ENCODE data around the gene NACC1. TPM values are rescaled to one million over a fixed set of nuclear protein-coding genes. Genes with fewer than 3 reads are reported as not detected.

NACC1 gene
- total and polyA plus RNA-seq, 4 donors = 0.86 to 24.7 (median 17.7) TPM

GRCh38 chr19:13162724-13163608, 44.9 kb downstream of the NACC1 start:
- WGBS = 4% methylated on average over 58 of the region's 58 CpGs
- Histone ChIP-seq H3K9ac (ENCODE audit: low read depth in 1 of 2, low read length in 2 of 2) (peak overlapping the region; percentile 47 to 87), H3K4me3 (ENCODE audit: low read depth in 1 of 3, low read length in 3 of 3) (peak overlapping the region; percentile 29 to 79 (median 53)), H3K27ac (ENCODE audit: low read depth in 1 of 2, low read length in 2 of 2) (peak overlapping the region; percentile 87 to 94), H3K9me3 (ENCODE audit: control insufficient read depth in 4 of 4, low read length in 3 of 4) (no peaks in the 10 kb centered on the region), H3K36me3 (ENCODE audit: control insufficient read depth in 4 of 4, insufficient read depth in 3 of 4, low read depth in 1 of 4, low read length in 3 of 4) (no peaks in the 10 kb centered on the region), H3K27me3 (ENCODE audit: control insufficient read depth in 4 of 4, insufficient read depth in 4 of 4, low read length in 3 of 4) (no peaks in the 10 kb centered on the region), H3K4me1 (ENCODE audit: control insufficient read depth in 4 of 4, insufficient read depth in 4 of 4, low read length in 3 of 4) (peaks cover 9 to 45% (median 20%) of the 10 kb centered on the region in 4 donors)
- TF ChIP-seq HNF4G (IDR thresholded peaks at IDR 0.05) (peak; percentile 98), JUND (IDR thresholded peaks at IDR 0.05) (peak; percentile 80 to 84), RXRA (IDR thresholded peaks at IDR 0.05) (peak; percentile 99 to 100), FOXA2 (IDR thresholded peaks at IDR 0.05) (peak; percentile 73), FOXA1 (IDR thresholded peaks at IDR 0.05) (peak; percentile 83), SP1 (IDR thresholded peaks at IDR 0.05) (peak; percentile 100), NR2F2 (IDR thresholded peaks at IDR 0.05) (peak; percentile 83), ZBTB33 (IDR thresholded peaks at IDR 0.05) (peak; percentile 96), RAD21 (IDR thresholded peaks at IDR 0.05) (peak; percentile 50 to 70), REST (IDR thresholded peaks at IDR 0.05) (peak; percentile 94), GABPA (IDR thresholded peaks at IDR 0.05 in 1 of 2, conservative IDR thresholded peaks at IDR 0.05 in 1 of 2) (peak in 1 of 2 donors; percentile 75), CTCF (IDR thresholded peaks at IDR 0.05; ENCODE audit: low read depth, low read length, missing input control) (no peak), TAF1 (conservative IDR thresholded peaks at IDR 0.05) (peak; percentile 83), HNF4A (conservative IDR thresholded peaks at IDR 0.05) (peak; percentile 99 to 100), YY1 (IDR thresholded peaks at IDR 0.05) (peak; percentile 93), EGR1 (IDR thresholded peaks at IDR 0.05; ENCODE audit: low read depth in 2 of 2) (peak; percentile 74 to 92)
- TF ChIP-seq, protein P1, sequence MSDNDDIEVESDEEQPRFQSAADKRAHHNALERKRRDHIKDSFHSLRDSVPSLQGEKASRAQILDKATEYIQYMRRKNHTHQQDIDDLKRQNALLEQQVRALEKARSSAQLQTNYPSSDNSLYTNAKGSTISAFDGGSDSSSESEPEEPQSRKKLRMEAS (IDR thresholded peaks at IDR 0.05) = peak; percentile 95
- TF ChIP-seq, protein P2, sequence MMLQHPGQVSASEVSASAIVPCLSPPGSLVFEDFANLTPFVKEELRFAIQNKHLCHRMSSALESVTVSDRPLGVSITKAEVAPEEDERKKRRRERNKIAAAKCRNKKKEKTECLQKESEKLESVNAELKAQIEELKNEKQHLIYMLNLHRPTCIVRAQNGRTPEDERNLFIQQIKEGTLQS (IDR thresholded peaks at IDR 0.05) = peak; percentile 55
- peak; percentile 92 for DNase-seq (ENCODE audit: low spot score)
